ENCODE measurements around the gene BACE1-AS.

DNA sequence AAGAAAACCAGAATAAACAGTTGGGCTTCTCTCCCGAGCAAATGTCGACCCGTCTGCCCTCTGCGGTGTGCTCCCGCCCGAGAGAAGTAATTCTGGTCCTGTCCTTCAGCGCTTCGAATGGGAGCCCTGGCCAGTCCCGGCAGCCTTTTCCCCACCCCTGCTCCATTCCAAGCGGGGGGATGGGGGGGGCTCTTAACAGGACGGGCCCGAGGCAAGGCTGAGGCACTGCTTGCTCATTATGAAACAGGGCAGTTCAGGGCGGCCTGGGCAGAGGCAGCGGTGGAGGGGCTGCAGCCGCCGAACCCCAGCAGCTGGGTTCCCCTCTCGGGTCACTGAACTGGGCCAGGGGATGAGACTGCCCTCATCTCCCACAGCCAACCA, 9.1 kb downstream of the BACE1-AS start:
- TF ChIP-seq, protein P1, sequence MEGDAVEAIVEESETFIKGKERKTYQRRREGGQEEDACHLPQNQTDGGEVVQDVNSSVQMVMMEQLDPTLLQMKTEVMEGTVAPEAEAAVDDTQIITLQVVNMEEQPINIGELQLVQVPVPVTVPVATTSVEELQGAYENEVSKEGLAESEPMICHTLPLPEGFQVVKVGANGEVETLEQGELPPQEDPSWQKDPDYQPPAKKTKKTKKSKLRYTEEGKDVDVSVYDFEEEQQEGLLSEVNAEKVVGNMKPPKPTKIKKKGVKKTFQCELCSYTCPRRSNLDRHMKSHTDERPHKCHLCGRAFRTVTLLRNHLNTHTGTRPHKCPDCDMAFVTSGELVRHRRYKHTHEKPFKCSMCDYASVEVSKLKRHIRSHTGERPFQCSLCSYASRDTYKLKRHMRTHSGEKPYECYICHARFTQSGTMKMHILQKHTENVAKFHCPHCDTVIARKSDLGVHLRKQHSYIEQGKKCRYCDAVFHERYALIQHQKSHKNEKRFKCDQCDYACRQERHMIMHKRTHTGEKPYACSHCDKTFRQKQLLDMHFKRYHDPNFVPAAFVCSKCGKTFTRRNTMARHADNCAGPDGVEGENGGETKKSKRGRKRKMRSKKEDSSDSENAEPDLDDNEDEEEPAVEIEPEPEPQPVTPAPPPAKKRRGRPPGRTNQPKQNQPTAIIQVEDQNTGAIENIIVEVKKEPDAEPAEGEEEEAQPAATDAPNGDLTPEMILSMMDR (conservative IDR thresholded peaks at IDR 0.05; ENCODE audit: low read depth, low read length): no peak
- TF ChIP-seq EZH2 (IDR thresholded peaks at IDR 0.05; ENCODE audit: low read length, unreplicated experiment): no peak
